ENCODE data around the gene HMGXB3.
A peak's percentile ranks its signal among the peaks of the same experiment; 100 is the strongest.

The HMGXB3 gene

DNA sequence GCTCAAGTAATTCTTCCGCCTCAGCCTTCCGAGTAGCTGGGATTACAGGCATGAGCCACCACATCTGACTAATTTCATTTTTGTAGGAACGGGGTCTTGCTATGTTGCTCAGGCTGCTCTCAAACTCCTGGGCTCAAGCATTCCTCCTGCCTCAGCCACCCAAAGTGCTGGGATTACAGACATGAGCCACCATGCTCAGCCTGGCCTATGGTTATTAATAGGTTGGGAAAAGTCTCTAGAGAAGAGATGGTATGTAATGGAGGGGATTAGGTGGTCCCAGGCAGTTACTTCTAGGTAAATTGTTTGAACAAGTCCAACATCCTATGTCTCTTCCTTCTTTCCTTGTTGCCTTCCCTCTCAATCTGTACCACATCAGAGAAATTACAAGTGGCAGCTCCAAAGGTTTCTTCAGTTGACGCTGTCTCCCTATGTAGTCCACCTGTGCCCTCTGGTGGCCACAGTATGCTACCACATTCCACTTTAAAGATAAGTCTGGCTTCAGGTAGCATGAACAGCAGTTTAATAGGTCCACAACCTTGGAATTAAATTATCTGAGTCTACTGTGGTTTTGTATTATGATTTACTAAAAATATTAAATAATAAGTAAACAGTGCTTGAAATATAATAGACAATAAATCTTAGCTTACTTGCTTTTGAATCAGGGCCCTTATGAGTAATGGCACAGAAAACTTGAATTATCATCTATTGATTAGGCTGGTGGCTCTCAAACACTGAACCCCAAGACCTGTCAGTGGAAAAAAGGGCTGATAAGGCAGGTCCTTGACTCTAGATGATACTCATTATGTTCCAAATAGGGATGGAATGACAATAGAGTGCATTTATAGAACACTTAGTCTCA, 9.8 kb upstream of the HMGXB3 start:
- no peaks in the 10 kb centered on the region for H3K9me2 ChIP-seq (replicated peaks; ENCODE audit: insufficient read depth, low read length)
- no peaks in the 10 kb centered on the region for H3F3A ChIP-seq (ENCODE audit: insufficient read depth, low read length)
- H3K9ac ChIP-seq (ENCODE audit: low read length), result no peak overlapping the region
- no peak overlapping the region for H2AFZ ChIP-seq (ENCODE audit: low read length)
- no peaks in the 10 kb centered on the region for H4K20me1 ChIP-seq (ENCODE audit: insufficient read depth, low read length)
- H3K4me3 ChIP-seq (ENCODE audit: low read length), result no peak overlapping the region
- peak; percentile 68 for DNase-seq
- H3K27ac ChIP-seq (ENCODE audit: low read length), result no peak overlapping the region
- no peaks in the 10 kb centered on the region for H3K36me3 ChIP-seq (replicated peaks; ENCODE audit: insufficient read depth, low read length)
- H3K79me2 ChIP-seq (ENCODE audit: low read length), result no peaks in the 10 kb centered on the region
- H3K4me1 ChIP-seq (ENCODE audit: low read length), result no peaks in the 10 kb centered on the region
- TF ChIP-seq CTCF (IDR thresholded peaks at IDR 0.05; ENCODE audit: low read length) (peak; percentile 86), EZH2phosphoT487 (IDR thresholded peaks at IDR 0.05; ENCODE audit: low read length) (no peak)
- H3K27me3 ChIP-seq (replicated peaks; ENCODE audit: insufficient read depth, low read length), result no peaks in the 10 kb centered on the region
- no peak overlapping the region for H3K4me2 ChIP-seq (ENCODE audit: low read depth, low read length)
- no peaks in the 10 kb centered on the region for H3K9me3 ChIP-seq (replicated peaks; ENCODE audit: insufficient read depth, low read length)

DNA sequence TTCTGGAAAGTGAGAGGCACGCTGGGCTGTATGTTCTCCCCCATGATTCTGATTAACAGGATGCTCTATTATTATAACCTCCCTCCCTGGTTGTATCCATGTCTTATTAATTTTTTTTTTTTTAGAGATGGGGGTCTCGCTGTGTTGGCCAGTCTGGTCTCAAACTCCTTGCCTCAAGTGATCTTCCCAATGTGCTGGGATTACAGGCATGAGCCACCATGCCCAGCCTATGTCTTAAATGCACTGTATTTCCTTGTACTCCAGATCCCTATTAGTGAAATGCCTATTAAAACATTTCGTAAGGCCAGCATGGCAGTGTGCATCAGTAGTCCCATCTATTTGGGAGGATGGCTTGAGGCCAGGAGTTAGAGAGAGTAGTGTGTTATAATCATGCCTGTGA, 7.1 kb upstream of the HMGXB3 start:
- no peaks in the 10 kb centered on the region for H3K9me3 ChIP-seq (replicated peaks; ENCODE audit: insufficient read depth, low read length)
- no peaks in the 10 kb centered on the region for H3F3A ChIP-seq (ENCODE audit: insufficient read depth, low read length)
- no peaks in the 10 kb centered on the region for H3K9me2 ChIP-seq (replicated peaks; ENCODE audit: insufficient read depth, low read length)
- H3K9ac ChIP-seq (ENCODE audit: low read length), result no peak overlapping the region
- H2AFZ ChIP-seq (ENCODE audit: low read length), result no peak overlapping the region
- no peak overlapping the region for H3K27ac ChIP-seq (ENCODE audit: low read length)
- no peak overlapping the region for H3K4me3 ChIP-seq (ENCODE audit: low read length)
- no peak overlapping the region for H3K4me2 ChIP-seq (ENCODE audit: low read depth, low read length)
- TF ChIP-seq EZH2phosphoT487 (IDR thresholded peaks at IDR 0.05; ENCODE audit: low read length), result no peak
- no peak for TF ChIP-seq CTCF (IDR thresholded peaks at IDR 0.05; ENCODE audit: low read length)
- TF ChIP-seq EZH2 (optimal IDR thresholded peaks at IDR 0.05; ENCODE audit: low read depth, low read length), result no peak
- no peaks in the 10 kb centered on the region for H3K79me2 ChIP-seq (ENCODE audit: low read length)
- no peaks in the 10 kb centered on the region for H3K36me3 ChIP-seq (replicated peaks; ENCODE audit: insufficient read depth, low read length)
- H3K27me3 ChIP-seq (replicated peaks; ENCODE audit: insufficient read depth, low read length), result no peaks in the 10 kb centered on the region
- no peaks in the 10 kb centered on the region for H4K20me1 ChIP-seq (ENCODE audit: insufficient read depth, low read length)
- DNase-seq, result no peak
- H3K4me1 ChIP-seq (ENCODE audit: low read length), result no peaks in the 10 kb centered on the region

GRCh38 chr5:149995385-149996204, 4.9 kb upstream of the HMGXB3 start:
- H3K4me2 ChIP-seq (ENCODE audit: low read depth, low read length), result no peak overlapping the region
- no peaks in the 10 kb centered on the region for H3K36me3 ChIP-seq (replicated peaks; ENCODE audit: insufficient read depth, low read length)
- DNase-seq, result no peak
- H3K9me2 ChIP-seq (replicated peaks; ENCODE audit: insufficient read depth, low read length), result no peaks in the 10 kb centered on the region
- no peak overlapping the region for H3K27ac ChIP-seq (ENCODE audit: low read length)
- H3K9ac ChIP-seq (ENCODE audit: low read length), result no peak overlapping the region
- peaks cover 8% of the 10 kb centered on the region; the same call in 1 of the 2 replicates for H3K4me1 ChIP-seq (ENCODE audit: low read length)
- TF ChIP-seq CTCF (IDR thresholded peaks at IDR 0.05; ENCODE audit: low read length), result no peak
- TF ChIP-seq EZH2phosphoT487 (IDR thresholded peaks at IDR 0.05; ENCODE audit: low read length), result no peak
- no peak for TF ChIP-seq EZH2 (optimal IDR thresholded peaks at IDR 0.05; ENCODE audit: low read depth, low read length)
- H3K79me2 ChIP-seq (ENCODE audit: low read length), result no peaks in the 10 kb centered on the region
- no peak overlapping the region for H2AFZ ChIP-seq (ENCODE audit: low read length)
- H3K4me3 ChIP-seq (ENCODE audit: low read length), result no peak overlapping the region
- H3F3A ChIP-seq (ENCODE audit: insufficient read depth, low read length), result peaks cover 11% of the 10 kb centered on the region
- H3K27me3 ChIP-seq (replicated peaks; ENCODE audit: insufficient read depth, low read length), result no peaks in the 10 kb centered on the region
- no peaks in the 10 kb centered on the region for H4K20me1 ChIP-seq (ENCODE audit: insufficient read depth, low read length)
- H3K9me3 ChIP-seq (replicated peaks; ENCODE audit: insufficient read depth, low read length), result no peaks in the 10 kb centered on the region

Measured in MM.1S (cell line).